Stimulated activated CD8-positive, alpha-beta memory T cell treated with anti-CD3 and anti-CD28 coated beads, Interleukin-2, amount 100 ng/mL, for 48 hours (primary cell): ENCODE data around the gene CLEC2L.

Experiments
- DNase-seq, 2 donors: peaks; one replicate each; pipeline ENCODE4 v3.0.0-alpha.2; 2020; ENCODE audit warnings: low read depth in 2 of 2

CLEC2L gene

GRCh38 chr7:139575338-139575680 is 51.8 kb downstream of the CLEC2L start:
- DNase-seq: no peak

- DNase-seq: no peak
Observed at GRCh38 chr7:139576179-139576973, 52.9 kb downstream of the CLEC2L start.

GRCh38 chr7:139580435-139580834 is 57.0 kb downstream of the CLEC2L start:
- no peak for DNase-seq

GRCh38 chr7:139582130-139582650 is 58.7 kb downstream of the CLEC2L start:
- DNase-seq: no peak

- DNase-seq: no peak
Observed at GRCh38 chr7:139582671-139583155, 59.2 kb downstream of the CLEC2L start.

- DNase-seq: no peak
Observed at GRCh38 chr7:139583826-139584553, 60.5 kb downstream of the CLEC2L start.

GRCh38 chr7:139585042-139585441 is 61.6 kb downstream of the CLEC2L start:
- DNase-seq: no peak

GRCh38 chr7:139586286-139586685 is 62.8 kb downstream of the CLEC2L start:
- DNase-seq: no peak

GRCh38 chr7:139587535-139587934 is 64.0 kb downstream of the CLEC2L start:
- DNase-seq: no peak

- DNase-seq: no peak
Observed at GRCh38 chr7:139588632-139589031, 65.1 kb downstream of the CLEC2L start.

GRCh38 chr7:139589474-139589873 is 66.0 kb downstream of the CLEC2L start:
- DNase-seq: no peak

GRCh38 chr7:139591550-139592195 is 68.2 kb downstream of the CLEC2L start:
- no peak for DNase-seq

GRCh38 chr7:139592801-139593461 is 69.4 kb downstream of the CLEC2L start:
- no peak for DNase-seq

GRCh38 chr7:139594090-139594489 is 70.6 kb downstream of the CLEC2L start:
- DNase-seq: no peak
